Body of pancreas (tissue), 4 donors: ENCODE data around the gene OSTN.

ENCODE experiments used
- CTCF ChIP-seq, 7 experiments: fragments of 450-650 bp in 4 of 7; fragments of 200-600 bp in 3 of 7; sonication (generic) in 3 of 7; IDR thresholded peaks; one replicate each; pipeline ENCODE4 v1.5.1; 2016 to 2019; ENCODE audit warnings: antibody characterized with exemption in 7 of 7
- POLR2A ChIP-seq, 3 donors: fragments of 450-650 bp; IDR thresholded peaks; one replicate each; pipeline ENCODE4 v1.6.1; 2016; ENCODE audit warnings: antibody characterized with exemption in 3 of 3, mild to moderate bottlenecking in 2 of 3

GRCh38 chr3:191275751-191276150 is 76.7 kb downstream of the OSTN start:
- TF ChIP-seq CTCF (IDR thresholded peaks at IDR 0.05): no peak
- no peak for TF ChIP-seq POLR2A (IDR thresholded peaks at IDR 0.05)
